GM19043 (cell line): ENCODE results near the gene PODNL1.
"Not testable (repeated sequence)": the region's sequence is repeated elsewhere in the genome, so short reads cannot be mapped to it uniquely, and the experiment has no call there.

Source experiments
- ATAC-seq: cut with Tn5 transposase; IDR thresholded peaks from one replicate; pipeline ENCODE4 v1.9.1; 2021; ENCODE audit warnings: low read depth; ENCODE audit not compliant: unreplicated experiment

Gene PODNL1

GRCh38 chr19:13973479-13973878, 35.3 kb upstream of the PODNL1 start:
- not testable (repeated sequence) for ATAC-seq

- no peak for ATAC-seq
These were observed 34.3 kb upstream of the PODNL1 start for GRCh38 chr19:13972368-13973155.

GRCh38 chr19:13971868-13972267, 33.7 kb upstream of the PODNL1 start:
- ATAC-seq, result not testable (repeated sequence)

GRCh38 chr19:13969897-13970296, 31.7 kb upstream of the PODNL1 start:
- ATAC-seq, result no peak

- no peak for ATAC-seq
These were observed 30.8 kb upstream of the PODNL1 start for GRCh38 chr19:13968999-13969398.

GRCh38 chr19:13968383-13968935, 30.2 kb upstream of the PODNL1 start:
- no peak for ATAC-seq

- not testable (repeated sequence) for ATAC-seq
These were observed 29.0 kb upstream of the PODNL1 start for GRCh38 chr19:13967206-13967605.

- no peak for ATAC-seq
These were observed 28.5 kb upstream of the PODNL1 start for GRCh38 chr19:13966684-13967128.

- ATAC-seq, result no peak
These were observed 27.9 kb upstream of the PODNL1 start for GRCh38 chr19:13965926-13966683.

GRCh38 chr19:13965377-13965896, 27.2 kb upstream of the PODNL1 start:
- no peak for ATAC-seq

GRCh38 chr19:13964776-13965175, 26.6 kb upstream of the PODNL1 start:
- ATAC-seq, result no peak

GRCh38 chr19:13963603-13964105, 25.4 kb upstream of the PODNL1 start:
- no peak for ATAC-seq

GRCh38 chr19:13962699-13963602, 24.7 kb upstream of the PODNL1 start:
- ATAC-seq, result no peak

- no peak for ATAC-seq
These were observed 23.8 kb upstream of the PODNL1 start for GRCh38 chr19:13961826-13962698.

GRCh38 chr19:13960863-13961784, 22.9 kb upstream of the PODNL1 start:
- ATAC-seq, result no peak

- no peak for ATAC-seq
These were observed 22.0 kb upstream of the PODNL1 start for GRCh38 chr19:13959962-13960862.
